K562 (cell line): Measurements from ENCODE around the gene KIF18B. TPM values are rescaled to one million over a fixed set of nuclear protein-coding genes. Genes with fewer than 3 reads are reported as not detected.

Experiments
- ATAC-seq: fragments of 200-7000 bp; cut with Tn5 transposase; 3 replicates; pipeline ENCODE4 v1.9.1; 2020; ENCODE audit warnings: moderate library complexity
- BruUV-seq: library from RNA; stranded (reverse); fragments of 400-500 nt; replicated peaks from 2 replicates; lab custom pipeline; 2021; lab: Mats Ljungman, UMichigan
- CTCF ChIA-PET: fragments of 300-600 bp; formaldehyde crosslinking; extraction: SDS; loops from one replicate; lab custom pipeline; 2021; ENCODE audit warnings: low intra/inter-chr PET ratio; lab: Yijun Ruan, JAX
- POLR2A ChIA-PET: fragments of 300-600, 350-650 bp; sonication (Branson Sonifier 250); formaldehyde crosslinking; extraction: SDS; loops from one replicate; lab custom pipeline; 2021; ENCODE audit warnings: antibody characterized with exemption, inconsistent platforms; lab: Yijun Ruan, JAX
- DNase-seq, 4 experiments: peaks; one replicate each; pipeline versions ENCODE4 v3.0.0 to v3.0.0-alpha.2; 2011 to 2018; ENCODE audit warnings: low spot score in 3 of 4, mixed read lengths in 3 of 4; ENCODE audit errors: extremely low read depth in 1 of 4
- FAIRE-seq: peaks from 2 replicates; lab custom pipeline; 2011; peaks lifted over from hg19 to GRCh38; lab: Jason Lieb, UNC
- H2AFZ ChIP-seq: 2 replicates; pipeline ENCODE4 v1.6.0; 2011; ENCODE audit warnings: low read depth, low read length, control low read depth, inconsistent platforms
- H3K27ac ChIP-seq: fragments of 200-600 bp; 3 replicates; pipeline ENCODE4 v1.8.0; 2011; ENCODE audit warnings: low read depth, mild to moderate bottlenecking, control low read depth, inconsistent platforms, low read length, moderate library complexity, mixed read lengths; ENCODE audit errors: extremely low read depth
- H3K27me3 ChIP-seq, 2 experiments: fragments of 300-600 bp in 1 of 2; 2 replicates in 1 of 2; 3 replicates in 1 of 2; pipeline versions ENCODE4 v1.6.0 to v1.8.0; 2011; ENCODE audit warnings: inconsistent platforms in 2 of 2, low read length in 2 of 2, mild to moderate bottlenecking in 1 of 2, mixed read lengths in 1 of 2, moderate library complexity in 1 of 2; ENCODE audit not compliant: control insufficient read depth in 2 of 2, insufficient read depth in 2 of 2
- H3K36me3 ChIP-seq: fragments of 300-600 bp; 3 replicates; pipeline ENCODE4 v1.8.0; 2011; ENCODE audit warnings: mild to moderate bottlenecking, low read length, inconsistent platforms; ENCODE audit not compliant: control insufficient read depth, insufficient read depth
- H3K4me1 ChIP-seq, 2 experiments: fragments of 200-600 bp in 1 of 2; replicated peaks in 1 of 2; 2 replicates in 1 of 2; 3 replicates in 1 of 2; pipeline versions ENCODE4 v1.5.1 to v1.8.0; 2011; ENCODE audit warnings: inconsistent platforms in 2 of 2, low read length in 2 of 2, mild to moderate bottlenecking in 1 of 2, mixed read lengths in 1 of 2, moderate library complexity in 1 of 2; ENCODE audit not compliant: control insufficient read depth in 2 of 2, insufficient read depth in 2 of 2
- H3K4me2 ChIP-seq: 2 replicates; pipeline ENCODE4 v1.6.1; 2011; ENCODE audit warnings: low read length, control low read depth, inconsistent platforms, mixed read lengths; ENCODE audit not compliant: insufficient read depth
- H3K4me3 ChIP-seq: fragments of 200-600 bp; sonication (generic), shearing (Covaris generic); 2 replicates; pipeline ENCODE4 v1.5.1; 2016; ENCODE audit warnings: control low read depth, inconsistent platforms
- H3K79me2 ChIP-seq: fragments of 200-600 bp; 3 replicates; pipeline ENCODE4 v1.8.0; 2011; ENCODE audit warnings: low read length, inconsistent platforms; ENCODE audit not compliant: control insufficient read depth, insufficient read depth
- H3K9ac ChIP-seq, 2 experiments: 2 replicates each; pipeline versions ENCODE4 v1.6.0 to v1.6.1; 2011; ENCODE audit warnings: low read depth in 2 of 2, low read length in 2 of 2, control low read depth in 1 of 2, inconsistent platforms in 1 of 2, mild to moderate bottlenecking in 1 of 2, mixed read lengths in 1 of 2; ENCODE audit not compliant: insufficient read depth in 1 of 2
- H3K9me1 ChIP-seq: one replicate; pipeline ENCODE4 v1.6.0; 2011; ENCODE audit warnings: inconsistent platforms, mild to moderate bottlenecking, low read length, moderate library complexity; ENCODE audit not compliant: control insufficient read depth, insufficient read depth
- H3K9me3 ChIP-seq: replicated peaks from 2 replicates; pipeline ENCODE4 v1.5.1; 2011; ENCODE audit warnings: low read depth, low read length, inconsistent platforms; ENCODE audit not compliant: control insufficient read depth, insufficient read depth
- H4K20me1 ChIP-seq: replicated peaks from 2 replicates; pipeline ENCODE4 v1.6.1; 2011; ENCODE audit warnings: low read length, inconsistent platforms, mixed read lengths; ENCODE audit not compliant: control insufficient read depth, insufficient read depth
- ARID2 ChIP-seq: fragments of 450-650 bp; IDR thresholded peaks from 2 replicates; pipeline ENCODE4 v1.6.1; 2017; ENCODE audit warnings: antibody characterized with exemption, mild to moderate bottlenecking
- ZNF212 ChIP-seq: fragments of 450-650 bp; formaldehyde crosslinking; IDR thresholded peaks from 2 replicates; pipeline ENCODE4 v1.4.0; 2020; ENCODE audit warnings: mild to moderate bottlenecking
- ZNF282 ChIP-seq: sonication (generic); formaldehyde crosslinking; IDR thresholded peaks from 2 replicates; pipeline ENCODE4 v1.8.1; 2023; ENCODE audit warnings: missing genetic modification reagents
- WGBS: fragments of 100-300 bp; shearing (Covaris generic); methylation state at CpG from one replicate; pipeline ENCODE4 v1.1.6; 2016; ENCODE audit warnings: low coverage, mixed read lengths; ENCODE audit not compliant: insufficient coverage; ENCODE audit errors: missing lambda C conversion rate; 5-methylcytosine and 5-hydroxymethylcytosine counted together
- in situ Hi-C: fragments of 300-500 bp; cut with MboI; formaldehyde crosslinking; loops from 4 replicates; pipeline ENCODE4 v1.15.0; 2018; ENCODE audit warnings: inconsistent platforms, mixed read lengths
- intact Hi-C: fragments of 100-400 bp; cut with micrococcal nuclease; formaldehyde crosslinking; loops from 2 replicates; pipeline ENCODE4 v1.14.2; 2022
- polyA plus RNA-seq, 8 experiments: library from polyadenylated mRNA; depleted of rRNA in 4 of 8; stranded (reverse) in 5 of 8; unstranded in 3 of 8; fragments of >200 nt; fragmentation: Nextera tagmentation in 2 of 8; fragmentation: Illumina TruSeq in 1 of 8; extraction: Ambion mirVana in 2 of 8; extraction: Trizol in 1 of 8; gene quantifications; 2 replicates each; pipeline versions ENCODE4 v1.2.1 to v1.2.3, GENCODE V29; 2011 to 2014; ENCODE audit warnings: inconsistent platforms in 1 of 8, missing spikeins in 1 of 8
- total RNA-seq, 7 experiments: library from RNA; depleted of rRNA in 6 of 7; stranded (reverse); fragments of >200 nt in 6 of 7; fragmentation: Illumina TruSeq in 2 of 7; extraction: Trizol in 2 of 7; gene quantifications; 2 replicates each; pipeline versions ENCODE4 v1.2.1 to v1.2.3, GENCODE V29; 2011 to 2021; ENCODE audit warnings: low replicate concordance in 1 of 7
- TF ChIP-seq, protein P1 (sequence below): fragments of 450-650 bp; IDR thresholded peaks from 2 replicates; pipeline ENCODE4 v1.6.1; 2016; ENCODE audit warnings: antibody characterized with exemption
- TF ChIP-seq, protein P2 (sequence below), 2 experiments: fragments of 450-650 bp in 1 of 2; sonication (generic) in 1 of 2; formaldehyde crosslinking in 1 of 2; IDR thresholded peaks in 1 of 2; conservative IDR thresholded peaks in 1 of 2; 2 replicates each; pipeline versions ENCODE4 v1.6.1 to v1.8.1; 2016 to 2023; ENCODE audit warnings: mild to moderate bottlenecking in 2 of 2, moderate library complexity in 2 of 2, inconsistent platforms in 1 of 2, missing genetic modification reagents in 1 of 2

Gene KIF18B
- total and polyA plus RNA-seq, 9 of the 15 experiments (the other 6 are each of a cell fraction or from before 2014, with no cell fraction given): 2.0 to 42.8 (median 13.2) TPM

DNA sequence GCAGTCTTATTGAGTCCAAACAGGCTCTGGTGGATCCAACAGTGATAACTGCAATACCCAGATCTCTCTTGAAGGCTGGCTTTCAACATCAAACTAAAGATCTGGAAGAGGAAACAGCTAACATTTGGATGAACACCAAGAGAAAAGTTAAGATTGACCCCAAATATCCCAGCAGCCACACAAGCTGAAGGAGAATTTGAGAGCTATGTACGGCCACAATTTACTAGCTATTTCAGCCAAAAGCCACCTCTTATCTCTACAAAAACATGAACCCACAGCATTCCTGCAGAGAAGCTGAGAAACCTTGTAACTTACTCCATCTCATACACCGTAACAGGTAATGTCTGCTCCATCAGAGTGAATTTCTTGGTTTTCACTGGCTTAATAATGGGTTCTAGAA, 62.6 kb downstream of the KIF18B start:
- H4K20me1 ChIP-seq: peaks cover 25% of the 10 kb centered on the region
- POLR2A ChIA-PET: interaction anchor here (0.5 to 2.4 kb wide), 5 partner anchors 9 to 109 kb away, joined by 3 to 9 read pairs (median 3); partner anchors contain the start of gene EFTUD2
- H3K4me1 ChIP-seq: no peaks in the 10 kb centered on the region; a peak in 2 of 5 replicates
- no peak for ATAC-seq
- H3K27me3 ChIP-seq: no peaks in the 10 kb centered on the region
- WGBS: 88% methylated on average over 2 of the region's 2 CpGs
- CTCF ChIA-PET: no interaction called here
- H3K36me3 ChIP-seq: peaks cover 92% of the 10 kb centered on the region
- H3K27ac ChIP-seq: no peak overlapping the region
- in situ Hi-C loops: no loop called here
- H3K9me1 ChIP-seq: no peaks in the 10 kb centered on the region
- H3K4me3 ChIP-seq: no peak overlapping the region
- no peaks in the 10 kb centered on the region for H3K9me3 ChIP-seq
- no peak overlapping the region for H2AFZ ChIP-seq
- no peak overlapping the region for H3K9ac ChIP-seq
- intact Hi-C loops: no loop called here
- peaks cover 33% of the 10 kb centered on the region for H3K79me2 ChIP-seq
- no peak for TF ChIP-seq ZNF212
- TF ChIP-seq, protein P1, sequence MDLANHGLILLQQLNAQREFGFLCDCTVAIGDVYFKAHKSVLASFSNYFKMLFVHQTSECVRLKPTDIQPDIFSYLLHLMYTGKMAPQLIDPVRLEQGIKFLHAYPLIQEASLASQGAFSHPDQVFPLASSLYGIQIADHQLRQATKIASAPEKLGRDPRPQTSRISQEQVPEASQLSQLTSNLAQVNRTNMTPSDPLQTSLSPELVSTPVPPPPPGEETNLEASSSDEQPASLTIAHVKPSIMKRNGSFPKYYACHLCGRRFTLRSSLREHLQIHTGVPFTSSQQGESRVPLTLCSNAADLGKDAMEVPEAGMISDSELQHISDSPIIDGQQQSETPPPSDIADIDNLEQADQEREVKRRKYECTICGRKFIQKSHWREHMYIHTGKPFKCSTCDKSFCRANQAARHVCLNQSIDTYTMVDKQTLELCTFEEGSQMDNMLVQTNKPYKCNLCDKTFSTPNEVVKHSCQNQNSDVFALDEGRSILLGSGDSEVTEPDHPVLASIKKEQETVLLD: no peak
- BruUV-seq: no TSS peak
- no peak for FAIRE-seq
- H3K4me2 ChIP-seq: no peak overlapping the region
- DNase-seq: no peak

DNA sequence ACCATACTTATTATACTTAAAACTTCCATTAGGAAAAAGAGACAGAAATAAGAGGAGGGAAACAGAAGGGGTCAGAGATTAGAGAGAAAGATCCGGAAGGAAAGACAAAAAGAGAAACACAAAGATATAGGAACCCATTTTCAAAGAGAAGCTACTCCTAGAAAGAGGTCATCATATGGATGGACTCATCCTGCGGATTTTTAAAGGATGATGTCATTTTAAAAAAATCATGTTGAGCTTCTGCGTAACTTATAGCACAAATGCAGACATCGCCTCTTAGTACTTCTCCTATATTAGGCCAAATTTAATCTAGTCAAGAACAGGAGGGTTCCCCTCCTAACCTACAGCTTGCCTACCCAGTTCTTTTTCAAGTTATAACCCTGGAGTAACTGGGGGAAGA, 66.4 kb downstream of the KIF18B start:
- intact Hi-C loops (no loop called here), in situ Hi-C loops (no loop called here)
- no peak overlapping the region for H3K4me2 ChIP-seq
- ChIA-PET POLR2A (interaction anchor here (0.6 to 1.2 kb wide), 6 partner anchors 8 to 341 kb away, joined by 3 to 7 read pairs (median 3); partner anchors contain the start of genes EFTUD2 and FMNL1), CTCF (no interaction called here)
- no peak for FAIRE-seq
- no peak for DNase-seq
- TF ChIP-seq ARID2 (no peak), ZNF282 (no peak)
- TF ChIP-seq, protein P2, sequence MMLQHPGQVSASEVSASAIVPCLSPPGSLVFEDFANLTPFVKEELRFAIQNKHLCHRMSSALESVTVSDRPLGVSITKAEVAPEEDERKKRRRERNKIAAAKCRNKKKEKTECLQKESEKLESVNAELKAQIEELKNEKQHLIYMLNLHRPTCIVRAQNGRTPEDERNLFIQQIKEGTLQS (IDR thresholded peaks at IDR 0.05): peak; percentile 58
- TF ChIP-seq, protein P2 (CRISPR knock-in tag; conservative IDR thresholded peaks at IDR 0.05): no peak
- H3K27ac ChIP-seq: no peak overlapping the region
- H3K4me1 ChIP-seq: no peaks in the 10 kb centered on the region
- no TSS peak for BruUV-seq
- no peak overlapping the region for H3K9ac ChIP-seq
- no peaks in the 10 kb centered on the region for H3K9me3 ChIP-seq
- WGBS: 88% methylated on average over 4 of the region's 4 CpGs
- H3K79me2 ChIP-seq: no peaks in the 10 kb centered on the region
- H4K20me1 ChIP-seq: no peaks in the 10 kb centered on the region
- no peaks in the 10 kb centered on the region for H3K27me3 ChIP-seq
- H3K4me3 ChIP-seq: no peak overlapping the region
- no peak overlapping the region for H2AFZ ChIP-seq
- H3K9me1 ChIP-seq: no peaks in the 10 kb centered on the region
- peaks cover 97% of the 10 kb centered on the region for H3K36me3 ChIP-seq
- ATAC-seq: no peak
